Prostate gland (tissue), 2 donors: ENCODE results near the gene TPSB2.

Experiments
- POLR2A ChIP-seq: fragments of 450-650 bp; IDR thresholded peaks from one replicate; pipeline ENCODE4 v1.6.1; 2016; ENCODE audit warnings: antibody characterized with exemption, mild to moderate bottlenecking
- TF ChIP-seq, protein P1 (sequence below), 4 experiments: fragments of 200-600 bp in 2 of 4; fragments of 450-650 bp in 2 of 4; sonication (generic) in 2 of 4; IDR thresholded peaks; 1 replicate in 3 of 4; 2 replicates in 1 of 4; pipeline ENCODE4 v1.5.1; 2016 to 2019; ENCODE audit warnings: antibody characterized with exemption in 4 of 4, mild to moderate bottlenecking in 2 of 4, moderate library complexity in 2 of 4

DNA sequence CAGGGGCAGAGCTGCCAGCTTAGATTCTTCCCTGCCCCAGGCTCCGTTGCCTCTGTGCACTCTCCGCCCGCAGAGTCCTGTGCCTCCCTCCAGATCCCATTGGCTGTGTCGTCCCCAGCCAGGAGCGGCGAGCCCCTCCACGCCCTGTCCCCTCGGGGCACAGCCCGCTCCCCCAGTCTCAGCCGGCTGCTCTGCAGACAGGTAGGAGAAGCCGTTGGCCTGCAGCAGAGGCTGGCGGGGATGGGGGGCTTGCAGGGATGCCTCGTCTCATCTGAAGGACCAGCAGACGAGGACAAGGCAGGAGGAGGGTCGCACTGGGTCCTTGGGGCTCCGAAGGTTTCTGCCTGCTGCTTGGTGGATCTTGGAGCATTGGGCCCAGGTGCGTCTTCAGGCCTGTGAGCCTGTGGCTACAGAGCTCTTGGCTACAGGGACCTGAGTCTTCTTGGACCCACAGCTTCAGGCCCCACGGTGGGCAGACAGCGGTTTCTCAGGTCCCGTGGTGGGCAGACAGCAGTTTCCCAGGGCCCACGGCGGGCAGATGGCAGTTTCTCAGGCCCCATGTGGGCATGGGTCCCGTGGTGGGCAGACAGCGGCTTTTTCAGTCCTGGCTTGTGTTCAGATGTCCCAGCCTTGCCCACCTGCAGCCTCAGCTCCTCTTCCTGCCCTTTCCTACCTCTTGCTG lies 10.9 kb downstream of the TPSB2 start:
- TF ChIP-seq, protein P1, sequence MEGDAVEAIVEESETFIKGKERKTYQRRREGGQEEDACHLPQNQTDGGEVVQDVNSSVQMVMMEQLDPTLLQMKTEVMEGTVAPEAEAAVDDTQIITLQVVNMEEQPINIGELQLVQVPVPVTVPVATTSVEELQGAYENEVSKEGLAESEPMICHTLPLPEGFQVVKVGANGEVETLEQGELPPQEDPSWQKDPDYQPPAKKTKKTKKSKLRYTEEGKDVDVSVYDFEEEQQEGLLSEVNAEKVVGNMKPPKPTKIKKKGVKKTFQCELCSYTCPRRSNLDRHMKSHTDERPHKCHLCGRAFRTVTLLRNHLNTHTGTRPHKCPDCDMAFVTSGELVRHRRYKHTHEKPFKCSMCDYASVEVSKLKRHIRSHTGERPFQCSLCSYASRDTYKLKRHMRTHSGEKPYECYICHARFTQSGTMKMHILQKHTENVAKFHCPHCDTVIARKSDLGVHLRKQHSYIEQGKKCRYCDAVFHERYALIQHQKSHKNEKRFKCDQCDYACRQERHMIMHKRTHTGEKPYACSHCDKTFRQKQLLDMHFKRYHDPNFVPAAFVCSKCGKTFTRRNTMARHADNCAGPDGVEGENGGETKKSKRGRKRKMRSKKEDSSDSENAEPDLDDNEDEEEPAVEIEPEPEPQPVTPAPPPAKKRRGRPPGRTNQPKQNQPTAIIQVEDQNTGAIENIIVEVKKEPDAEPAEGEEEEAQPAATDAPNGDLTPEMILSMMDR (IDR thresholded peaks at IDR 0.05), result no peak
- TF ChIP-seq POLR2A, result no peak
